GM21723 (cell line): ENCODE data around the gene PPP1R37.

Experiments
- ATAC-seq: cut with Tn5 transposase; IDR thresholded peaks from one replicate; pipeline ENCODE4 v1.9.1; 2021; ENCODE audit warnings: mild to moderate bottlenecking, moderate library complexity; ENCODE audit not compliant: unreplicated experiment

PPP1R37 gene, protein sequence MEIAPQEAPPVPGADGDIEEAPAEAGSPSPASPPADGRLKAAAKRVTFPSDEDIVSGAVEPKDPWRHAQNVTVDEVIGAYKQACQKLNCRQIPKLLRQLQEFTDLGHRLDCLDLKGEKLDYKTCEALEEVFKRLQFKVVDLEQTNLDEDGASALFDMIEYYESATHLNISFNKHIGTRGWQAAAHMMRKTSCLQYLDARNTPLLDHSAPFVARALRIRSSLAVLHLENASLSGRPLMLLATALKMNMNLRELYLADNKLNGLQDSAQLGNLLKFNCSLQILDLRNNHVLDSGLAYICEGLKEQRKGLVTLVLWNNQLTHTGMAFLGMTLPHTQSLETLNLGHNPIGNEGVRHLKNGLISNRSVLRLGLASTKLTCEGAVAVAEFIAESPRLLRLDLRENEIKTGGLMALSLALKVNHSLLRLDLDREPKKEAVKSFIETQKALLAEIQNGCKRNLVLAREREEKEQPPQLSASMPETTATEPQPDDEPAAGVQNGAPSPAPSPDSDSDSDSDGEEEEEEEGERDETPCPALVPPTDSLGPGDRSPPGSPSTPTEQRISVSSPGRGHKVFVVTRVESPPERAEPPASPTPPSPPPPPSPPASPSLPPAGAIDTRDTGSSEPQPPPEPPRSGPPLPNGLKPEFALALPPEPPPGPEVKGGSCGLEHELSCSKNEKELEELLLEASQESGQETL

DNA sequence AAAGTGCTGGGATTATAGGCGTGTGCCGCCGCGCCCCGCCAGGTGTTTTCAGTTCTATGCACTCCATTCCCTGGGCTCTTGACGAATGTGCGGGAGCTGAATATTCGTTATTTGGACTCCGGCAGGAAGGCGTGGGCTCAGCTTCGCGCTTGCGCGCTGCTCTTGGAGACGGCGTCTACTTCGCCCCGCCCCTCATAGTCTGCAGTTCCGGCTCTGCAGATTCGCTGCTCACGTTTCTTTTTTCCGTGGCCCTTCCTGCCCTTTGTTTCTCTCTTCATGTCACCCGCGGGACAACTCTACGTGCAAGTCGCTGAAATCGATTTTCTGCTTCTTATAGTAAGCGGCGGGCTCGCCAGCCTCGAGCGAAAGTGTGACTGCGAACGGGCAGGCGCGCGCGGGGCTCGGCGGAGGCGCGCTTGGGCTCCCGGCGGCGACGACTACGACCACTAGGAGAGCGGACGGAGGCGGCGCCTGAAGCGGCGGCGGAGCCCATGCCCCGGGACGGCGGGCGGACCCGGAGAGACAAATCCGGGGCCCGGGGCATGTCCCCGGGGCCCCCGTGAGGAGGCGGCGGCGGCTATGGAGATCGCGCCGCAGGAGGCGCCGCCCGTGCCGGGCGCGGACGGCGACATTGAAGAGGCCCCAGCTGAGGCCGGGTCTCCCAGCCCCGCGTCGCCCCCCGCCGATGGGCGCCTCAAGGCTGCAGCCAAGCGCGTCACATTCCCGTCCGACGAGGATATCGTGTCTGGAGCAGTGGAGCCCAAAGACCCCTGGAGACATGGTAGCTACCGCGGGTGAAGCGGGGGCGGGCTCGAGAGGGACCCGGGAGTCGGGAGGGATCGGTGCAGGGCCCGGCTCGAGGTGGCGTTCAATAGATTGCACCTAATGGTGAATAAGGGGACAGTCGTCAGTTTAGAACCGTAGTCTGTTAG, at the start of gene PPP1R37:
TSS of gene PPP1R37 (plus strand) at position 433 of the 932 bp plus-strand sequence. CDS start at position 580, 147 bp downstream.
- peak; percentile 59 for ATAC-seq

DNA sequence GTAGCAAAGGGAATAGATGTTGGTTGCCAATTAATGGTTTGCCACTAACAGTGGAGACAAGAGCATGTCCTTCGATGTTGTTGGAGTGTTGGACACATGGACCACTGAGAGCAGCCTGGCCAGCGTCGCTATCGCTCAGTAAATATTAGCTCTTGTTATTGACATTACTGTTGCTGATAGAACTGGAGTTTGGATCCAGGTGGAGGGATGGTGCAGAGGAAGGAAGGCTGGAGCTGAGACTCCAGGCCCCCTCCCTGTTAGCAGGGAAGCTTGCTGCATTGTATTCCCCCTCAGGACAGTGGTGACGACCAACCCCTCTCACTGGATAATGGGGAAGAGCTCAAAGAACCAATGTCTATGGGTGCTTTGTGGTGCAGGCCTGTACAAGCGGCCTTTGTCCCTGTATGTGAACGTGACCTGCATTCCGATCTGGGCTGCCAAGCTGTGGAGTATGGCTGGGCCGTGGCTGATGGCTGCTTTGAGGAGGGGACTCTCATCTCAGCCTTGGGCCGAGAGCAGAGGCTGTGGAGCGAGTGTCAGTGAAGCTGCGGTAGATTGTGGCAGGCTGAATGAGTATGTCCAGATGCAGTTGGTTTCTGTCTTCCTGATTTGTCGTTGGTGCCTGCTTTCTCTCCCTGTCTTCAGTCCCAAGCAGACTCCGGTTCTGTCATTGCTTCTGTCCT, 47.2 kb upstream of the PPP1R37 start:
- ATAC-seq: no peak

DNA sequence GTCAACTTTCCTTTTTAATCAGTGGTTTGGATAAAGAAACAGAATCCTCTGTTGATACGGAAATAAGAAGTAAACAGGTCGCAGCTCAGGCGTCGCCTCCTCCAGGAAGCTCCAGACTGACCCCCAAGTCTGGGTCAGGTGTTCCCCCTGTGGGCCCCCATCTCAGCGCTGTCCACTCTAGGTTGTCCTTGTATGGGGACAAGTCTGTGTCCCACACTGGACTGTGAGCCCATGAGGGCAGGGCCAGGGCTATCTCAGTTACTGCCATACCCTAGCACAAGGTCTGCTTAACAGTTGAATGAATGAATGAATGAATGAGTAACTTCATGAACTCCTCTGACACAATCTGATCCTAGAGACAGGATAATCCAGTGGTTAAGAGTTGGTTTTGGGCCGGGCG, 46.6 kb upstream of the PPP1R37 start:
- ATAC-seq: no peak

DNA sequence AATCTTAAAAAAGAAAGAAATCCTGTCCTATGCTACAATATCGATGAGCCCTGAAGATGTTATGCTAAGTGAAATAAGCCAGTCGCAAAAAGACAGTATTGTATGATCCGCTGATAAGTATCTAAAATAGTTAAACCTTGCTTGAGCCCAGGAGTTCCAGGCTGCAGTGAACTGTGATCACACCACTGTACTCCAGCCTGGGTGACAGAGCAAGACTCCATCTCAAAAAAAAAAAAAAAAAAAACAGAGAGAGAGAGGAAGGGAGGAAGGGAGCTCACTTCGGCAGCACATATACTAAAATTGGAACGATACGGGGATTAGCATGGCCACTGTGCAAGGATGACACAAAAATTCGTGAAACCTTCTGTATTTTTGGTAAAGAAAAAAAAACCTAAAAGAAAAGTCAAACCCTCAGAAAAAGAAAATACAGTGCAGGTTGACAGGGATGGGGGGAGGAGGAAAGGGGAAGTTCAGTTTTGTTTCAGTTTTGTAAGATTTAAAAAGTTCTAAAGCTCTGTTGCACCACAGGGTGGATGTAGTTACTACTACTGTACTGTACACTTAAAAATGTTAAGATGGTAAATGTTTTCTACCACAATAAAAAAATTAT, 45.7 kb upstream of the PPP1R37 start:
- peak; percentile 63 for ATAC-seq

DNA sequence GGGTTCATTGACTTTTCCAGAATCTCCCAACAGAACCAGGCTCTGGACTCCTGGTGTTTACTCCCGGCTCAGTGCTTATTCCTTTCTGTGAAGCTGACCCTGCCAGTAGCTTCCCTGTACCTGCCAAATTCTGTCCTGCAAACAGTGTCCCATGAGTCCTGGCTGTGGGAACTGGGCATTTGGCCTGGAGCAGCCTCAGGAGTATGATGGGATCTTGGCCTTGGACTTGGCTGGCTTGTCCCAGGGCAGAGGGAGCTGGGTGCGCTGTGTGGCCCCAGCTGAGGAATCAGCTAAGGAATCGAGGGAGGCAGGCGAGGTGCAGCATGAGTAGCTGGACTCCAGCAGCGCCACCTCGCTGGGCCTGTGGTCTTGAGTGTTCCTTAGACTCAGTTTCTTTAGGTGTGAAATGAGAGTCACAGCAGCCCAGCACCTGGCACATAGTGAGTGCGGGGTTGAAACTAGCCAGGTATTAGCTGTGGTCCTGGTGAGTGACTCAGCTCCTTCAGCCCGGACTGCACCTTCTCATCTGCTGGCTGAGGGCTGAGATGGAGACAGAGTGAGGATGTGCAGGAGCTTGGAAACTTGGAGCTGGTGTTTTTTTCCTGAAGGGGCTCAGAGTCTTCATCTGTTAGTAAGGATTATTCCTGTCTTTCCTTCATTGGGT, 43.8 kb upstream of the PPP1R37 start:
- ATAC-seq: no peak

DNA sequence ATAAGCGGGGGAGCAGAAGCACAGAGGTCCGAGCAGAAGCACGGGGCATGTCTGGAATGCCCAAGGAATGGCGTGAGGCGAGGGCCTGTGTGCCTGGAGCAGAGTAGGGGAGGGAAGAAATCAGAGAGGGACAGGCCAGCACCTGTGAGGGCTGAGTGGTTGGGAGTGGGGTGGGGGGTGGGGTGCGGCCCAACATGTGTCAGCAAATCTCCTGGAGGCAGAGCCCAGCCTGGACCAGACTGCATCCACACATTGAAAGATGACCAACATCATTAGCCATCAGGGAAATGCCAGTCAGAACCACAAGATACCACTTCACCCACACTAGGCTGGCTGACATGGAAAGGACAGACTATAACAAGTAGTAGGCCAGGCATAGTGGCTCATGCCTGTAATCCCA, 42.9 kb upstream of the PPP1R37 start:
- no peak for ATAC-seq

DNA sequence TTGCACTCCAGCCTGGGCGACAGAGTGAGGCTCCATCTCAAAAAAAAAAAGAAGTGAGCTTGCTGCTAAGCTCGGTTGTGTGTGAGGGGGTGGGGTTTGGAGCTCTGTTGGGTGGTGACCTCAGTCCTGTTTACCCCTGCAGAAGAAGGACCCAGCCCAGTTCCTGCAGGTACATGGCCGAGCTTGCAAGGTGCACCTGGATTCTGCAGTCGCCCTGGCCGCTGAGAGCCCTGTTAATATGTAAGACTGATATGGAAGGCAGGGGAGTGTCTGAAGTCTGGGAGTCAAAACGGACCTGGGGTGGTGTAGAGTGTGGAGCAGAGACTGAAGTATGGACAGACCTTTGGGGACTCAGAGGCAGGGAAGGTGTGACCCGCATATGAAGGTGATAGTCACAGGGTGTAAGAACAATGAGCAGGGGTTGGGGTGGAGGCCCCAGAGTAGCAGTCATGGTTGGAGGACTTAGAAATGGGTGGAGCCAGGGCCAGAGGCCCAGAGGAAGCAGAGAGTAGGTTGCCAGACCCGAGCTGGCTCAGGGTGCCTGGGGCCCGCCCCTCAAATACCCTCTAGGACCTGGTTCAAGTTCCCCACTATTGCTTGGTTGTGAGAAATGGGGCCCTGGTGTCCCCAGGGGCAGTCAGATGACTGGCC, 40.9 kb upstream of the PPP1R37 start:
- ATAC-seq: no peak

DNA sequence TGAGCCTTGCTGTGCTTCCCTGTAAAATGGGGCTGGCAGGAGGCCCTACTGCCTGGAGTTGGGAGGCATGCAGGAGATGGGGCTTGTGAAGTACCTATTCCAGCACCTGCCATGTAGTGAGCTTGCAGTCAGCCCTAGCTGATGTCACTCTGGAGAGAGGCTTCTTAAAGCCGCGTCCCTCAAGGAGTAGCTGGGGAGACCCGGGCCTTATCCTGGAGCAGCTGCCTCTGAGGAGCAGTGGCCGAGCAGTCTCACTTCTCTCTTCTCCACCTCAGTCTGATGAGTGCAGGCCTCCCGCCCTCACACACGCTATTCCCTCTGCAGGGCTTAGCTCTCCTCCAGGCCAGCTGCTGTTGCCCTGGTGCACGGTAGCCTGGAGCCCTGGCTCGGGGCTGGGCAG, 36.1 kb upstream of the PPP1R37 start:
- no peak for ATAC-seq

DNA sequence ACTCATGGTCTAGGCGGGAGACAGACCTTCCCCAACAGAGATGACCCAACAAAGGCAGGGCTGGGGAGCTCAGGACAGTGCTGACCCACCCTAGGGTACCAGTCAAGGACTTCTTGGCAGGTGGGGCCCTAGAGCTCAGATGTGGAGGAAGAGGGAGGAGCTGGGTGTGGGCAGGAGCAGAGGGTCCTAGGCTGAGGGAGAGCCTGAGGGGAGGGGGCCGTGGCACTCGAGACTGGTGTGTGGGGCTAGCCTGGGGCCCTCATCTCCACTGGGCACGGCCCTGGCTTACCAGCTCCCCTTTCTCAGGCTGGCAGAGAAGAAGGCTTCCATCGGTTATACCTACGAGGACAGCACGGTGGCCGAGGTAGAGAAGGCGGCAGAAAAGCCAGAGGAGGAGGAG, 35.5 kb upstream of the PPP1R37 start:
- no peak for ATAC-seq

DNA sequence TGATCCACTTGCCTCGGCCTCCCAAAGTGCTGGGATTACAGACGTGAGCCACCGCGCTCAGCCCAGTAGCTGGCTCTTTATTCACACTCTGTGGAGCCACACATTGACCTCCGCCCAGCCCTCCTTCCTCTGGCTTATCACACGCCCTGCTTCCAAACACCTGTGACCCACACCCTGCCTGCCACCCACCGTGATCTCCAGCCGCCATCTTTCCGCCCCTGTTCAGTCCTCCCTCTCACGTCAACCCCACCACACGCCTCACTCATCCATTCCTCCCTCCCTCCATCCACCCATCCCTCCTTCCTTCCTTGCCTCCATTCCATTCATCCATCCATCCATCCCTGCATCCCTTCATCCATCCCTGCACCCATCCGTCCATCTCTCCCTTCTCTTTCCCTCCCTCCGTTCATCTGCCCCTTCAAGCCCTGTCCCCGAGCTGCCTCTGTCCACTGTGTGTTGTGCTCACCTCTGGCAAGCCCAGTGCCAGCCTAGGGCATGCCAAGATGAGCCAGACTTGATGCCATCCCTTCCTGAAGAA, 34.3 kb upstream of the PPP1R37 start:
- ATAC-seq: no peak

DNA sequence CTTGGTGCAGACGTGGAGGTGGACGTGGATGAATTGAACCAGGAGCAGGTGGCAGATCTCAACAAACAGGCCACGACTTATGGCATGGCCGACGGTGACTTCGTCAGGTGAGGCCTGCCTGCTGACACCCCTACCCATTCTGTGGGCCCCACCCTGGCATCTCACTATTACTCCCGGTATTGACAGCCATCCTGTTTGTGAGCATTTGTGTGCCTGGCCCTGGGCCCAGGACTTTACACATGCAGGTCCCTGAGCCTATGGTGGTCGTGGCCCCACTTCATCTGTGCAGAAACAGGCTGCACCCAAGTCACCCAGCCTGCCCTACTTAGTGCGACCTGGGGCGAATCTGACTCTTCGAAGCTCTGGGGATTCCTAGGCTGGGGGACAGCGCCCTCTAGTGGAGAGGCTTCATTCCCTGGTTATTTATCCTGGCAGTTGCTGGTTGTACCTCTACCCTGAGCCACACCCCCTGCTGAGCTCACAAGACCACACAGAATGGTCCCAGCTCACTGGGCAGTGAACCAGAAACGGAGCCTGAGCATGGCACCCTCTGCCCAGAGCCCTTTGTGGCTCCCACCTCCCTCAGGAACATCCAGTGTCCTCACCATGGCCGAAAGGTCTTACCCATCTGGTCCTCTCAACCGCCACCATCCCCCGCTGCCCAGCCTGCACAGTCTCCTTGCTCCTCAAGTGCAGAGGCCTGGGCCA, 33.6 kb upstream of the PPP1R37 start:
- ATAC-seq: no peak

DNA sequence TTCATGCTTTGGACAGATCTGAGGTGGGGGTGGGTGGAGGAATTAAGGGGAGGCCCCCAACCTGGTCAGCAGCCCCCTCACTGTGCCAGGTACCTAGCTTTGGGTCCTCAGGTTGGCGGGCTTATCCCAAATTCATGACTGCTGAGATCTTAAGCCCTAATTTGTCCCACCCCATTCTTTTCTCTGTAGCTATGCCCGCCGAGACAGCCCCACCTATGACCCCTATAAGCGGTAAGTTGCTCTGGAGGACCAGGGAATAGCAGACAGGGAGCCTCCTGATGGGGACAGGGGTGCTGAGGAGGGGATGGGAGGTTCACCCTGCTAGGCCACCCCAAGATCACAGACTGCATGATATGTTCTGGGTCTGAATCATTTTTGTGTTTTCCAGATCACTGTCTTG, 31.0 kb upstream of the PPP1R37 start:
- ATAC-seq: no peak

DNA sequence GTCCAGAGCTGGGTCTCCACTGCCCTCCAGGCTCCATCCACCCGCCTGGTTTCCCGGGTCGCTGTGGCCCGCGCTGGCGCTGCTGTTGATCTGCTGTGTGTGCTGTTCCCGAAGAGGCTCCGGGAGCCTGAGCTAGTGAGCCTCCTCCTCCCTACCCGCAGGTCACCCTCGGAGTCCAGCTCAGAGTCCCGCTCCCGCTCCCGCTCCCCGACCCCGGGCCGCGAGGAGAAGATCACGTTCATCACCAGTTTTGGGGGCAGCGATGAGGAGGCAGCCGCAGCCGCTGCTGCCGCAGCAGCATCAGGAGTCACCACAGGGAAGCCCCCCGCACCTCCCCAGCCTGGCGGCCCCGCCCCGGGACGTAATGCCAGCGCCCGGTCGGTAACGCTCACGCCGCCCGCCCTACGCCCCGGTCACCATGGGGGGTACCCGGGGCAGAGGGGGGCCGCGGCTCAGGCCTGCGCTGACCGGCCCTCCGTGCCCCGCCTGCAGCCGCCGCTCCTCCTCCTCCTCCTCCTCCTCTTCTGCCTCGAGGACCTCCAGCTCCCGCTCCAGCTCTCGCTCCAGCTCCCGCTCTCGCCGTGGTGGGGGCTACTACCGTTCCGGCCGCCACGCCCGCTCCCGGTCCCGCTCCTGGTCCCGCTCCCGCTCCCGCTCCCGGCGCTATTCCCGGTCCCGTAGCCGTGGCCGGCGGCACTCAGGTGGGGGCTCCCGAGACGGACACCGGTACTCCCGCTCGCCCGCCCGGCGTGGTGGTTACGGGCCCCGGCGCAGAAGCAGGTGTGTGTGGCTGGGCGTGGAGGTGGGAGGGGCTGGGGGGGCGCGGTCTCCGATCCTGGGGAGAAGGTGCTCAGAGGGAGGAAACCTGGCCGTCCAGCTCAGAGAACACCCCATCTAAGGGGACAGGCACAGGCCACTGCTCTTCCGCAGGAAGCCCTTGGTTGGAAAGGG, 28.9 kb upstream of the PPP1R37 start:
- no peak for ATAC-seq

DNA sequence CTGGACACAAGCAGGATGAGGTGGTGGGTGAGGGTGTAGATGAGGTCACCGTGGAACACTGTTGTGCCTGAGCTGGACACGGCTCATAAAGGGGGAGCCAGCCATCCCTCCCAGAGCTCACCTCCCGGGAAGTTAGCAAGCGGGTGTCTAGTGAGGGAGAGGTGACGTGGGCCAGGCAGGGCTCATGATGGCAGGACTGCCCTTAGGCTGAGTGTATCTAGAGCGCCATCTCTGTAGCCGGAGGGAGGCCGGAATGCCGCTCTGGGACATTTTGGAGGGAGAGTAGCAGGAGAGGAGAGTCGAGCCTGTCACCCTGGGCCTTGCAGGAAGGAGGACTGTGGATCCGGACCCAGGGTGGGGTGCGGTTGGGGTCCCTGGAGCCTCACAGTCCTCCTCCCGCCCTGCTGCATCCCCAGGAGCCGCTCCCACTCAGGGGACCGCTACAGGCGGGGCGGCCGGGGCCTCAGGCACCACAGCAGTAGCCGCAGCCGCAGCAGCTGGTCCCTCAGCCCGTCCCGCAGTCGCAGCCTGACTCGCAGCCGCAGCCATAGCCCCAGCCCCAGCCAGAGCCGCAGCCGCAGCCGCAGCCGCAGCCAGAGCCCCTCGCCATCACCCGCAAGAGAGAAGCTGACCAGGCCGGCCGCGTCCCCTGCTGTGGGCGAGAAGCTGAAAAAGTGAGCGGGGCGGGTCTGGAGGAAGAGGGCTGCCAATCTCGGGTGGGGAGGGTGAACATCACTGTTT, 25.9 kb upstream of the PPP1R37 start:
- ATAC-seq: no peak

DNA sequence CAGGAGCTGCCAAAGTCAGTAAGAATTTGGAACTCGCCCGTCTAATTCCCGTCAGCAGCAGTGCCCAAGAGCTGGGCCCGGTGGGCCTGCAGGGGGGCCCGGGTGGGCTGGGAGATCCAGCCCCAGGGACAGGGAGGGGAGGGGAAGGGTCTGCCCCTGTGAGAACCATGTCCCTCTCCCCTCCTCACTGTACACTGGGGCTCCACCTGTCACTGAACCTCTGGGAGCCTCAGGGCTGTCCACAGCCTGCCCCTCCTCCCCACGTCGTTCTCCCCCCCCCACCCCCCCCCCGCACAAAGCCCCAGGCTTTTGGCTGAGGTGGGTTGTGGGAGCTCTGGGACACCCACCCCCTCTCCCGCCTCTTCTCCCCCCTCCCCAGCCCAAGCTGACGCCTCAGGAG, 24.9 kb upstream of the PPP1R37 start:
- no peak for ATAC-seq

DNA sequence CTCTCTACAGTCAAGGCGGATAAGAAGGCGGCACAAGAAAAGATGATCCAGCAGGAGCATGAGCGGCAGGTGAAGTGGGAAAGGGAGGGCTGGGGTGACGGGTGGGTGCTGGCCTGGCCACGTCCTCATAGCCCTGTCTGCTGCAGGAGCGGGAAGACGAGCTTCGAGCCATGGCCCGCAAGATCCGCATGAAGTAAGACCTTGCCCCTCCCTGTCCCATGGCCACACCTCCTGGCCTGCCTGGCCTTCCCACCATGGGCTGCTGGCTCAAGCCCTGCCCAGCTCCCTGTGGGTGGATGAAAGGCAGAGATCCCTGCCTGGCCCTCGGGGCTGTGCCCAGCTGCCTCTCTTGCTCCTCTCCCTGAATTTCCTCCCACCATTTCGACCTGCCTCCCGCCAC, 23.9 kb upstream of the PPP1R37 start:
- ATAC-seq: no peak

DNA sequence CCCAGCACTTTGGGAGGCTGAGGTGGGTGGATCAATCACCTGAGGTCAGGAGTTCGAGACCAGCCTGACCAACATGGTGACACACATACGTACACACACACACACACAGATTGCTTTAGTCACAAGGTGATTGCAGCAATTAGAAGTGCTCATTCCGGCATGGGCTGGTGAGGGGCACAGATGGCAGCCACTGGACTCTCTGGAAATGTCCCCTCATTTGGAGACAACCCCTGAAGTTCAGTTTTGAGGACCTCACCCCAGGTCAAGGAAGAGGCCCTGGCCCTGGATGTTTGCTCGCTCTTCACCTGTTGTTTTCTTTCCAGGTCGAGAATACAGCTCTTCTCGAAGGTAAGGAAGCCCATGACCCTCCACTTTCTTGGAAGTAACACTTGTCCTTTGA, 22.8 kb upstream of the PPP1R37 start:
- no peak for ATAC-seq
